Transverse colon (tissue), 4 donors: Measurements from ENCODE around the gene PANX2. TPM values are rescaled to one million over a fixed set of nuclear protein-coding genes. Genes with fewer than 3 reads are reported as not detected.
A peak's percentile ranks its signal among the peaks of the same experiment; 100 is the strongest.

Source experiments
- DNase-seq: peaks from one replicate; pipeline ENCODE4 v3.0.0-alpha.2; 2019
- H3K27ac ChIP-seq, 4 donors: fragments of 200-600 bp; sonication (generic); 2 replicates each; pipeline ENCODE4 v1.5.1; 2016 to 2018; ENCODE audit warnings: inconsistent platforms in 4 of 4
- H3K27me3 ChIP-seq: fragments of 200-600 bp; sonication (generic); 2 replicates; pipeline ENCODE4 v1.5.1; 2017; ENCODE audit warnings: inconsistent platforms
- H3K36me3 ChIP-seq, 4 donors: fragments of 200-600 bp; sonication (generic); 2 replicates each; pipeline ENCODE4 v1.5.1; 2017 to 2019; ENCODE audit warnings: inconsistent platforms in 4 of 4
- H3K4me1 ChIP-seq, 4 donors: fragments of 200-600 bp; sonication (generic); 2 replicates each; pipeline ENCODE4 v1.5.1; 2017 to 2020; ENCODE audit warnings: inconsistent platforms in 4 of 4
- H3K4me3 ChIP-seq, 4 donors: fragments of 200-600 bp; sonication (generic); 1 replicate in 1 of 4; 2 replicates in 3 of 4; pipeline versions ENCODE4 v1.5.1 to v1.6.1; 2017 to 2019; ENCODE audit warnings: inconsistent platforms in 4 of 4
- H3K9me3 ChIP-seq, 2 donors: fragments of 200-600 bp; sonication (generic); 2 replicates each; pipeline ENCODE4 v1.5.1; 2017 to 2019; ENCODE audit warnings: inconsistent platforms in 2 of 2
- CTCF ChIP-seq, 5 experiments: fragments of 200-600 bp in 3 of 5; fragments of 450-650 bp in 2 of 5; sonication (generic) in 3 of 5; IDR thresholded peaks; 1 replicate in 2 of 5; 2 replicates in 3 of 5; pipeline ENCODE4 v1.5.1; 2016 to 2017; ENCODE audit warnings: antibody characterized with exemption in 5 of 5, inconsistent platforms in 3 of 5, mild to moderate bottlenecking in 2 of 5, moderate library complexity in 1 of 5
- EP300 ChIP-seq: sonication (generic); formaldehyde crosslinking; IDR thresholded peaks from one replicate; pipeline ENCODE4 v1.6.1; 2017; ENCODE audit warnings: antibody characterized with exemption, low read depth
- POLR2A ChIP-seq: fragments of 450-650 bp; IDR thresholded peaks from one replicate; pipeline ENCODE4 v1.6.1; 2016; ENCODE audit warnings: antibody characterized with exemption, mild to moderate bottlenecking, moderate library complexity
- POLR2AphosphoS5 ChIP-seq, 3 donors: sonication (generic); formaldehyde crosslinking; IDR thresholded peaks; one replicate each; pipeline ENCODE4 v1.6.1; 2016; ENCODE audit warnings: antibody characterized with exemption in 3 of 3
- WGBS, 2 donors: methylation state at CpG; one replicate each; pipeline ENCODE4 v1.1.5; 2018; ENCODE audit warnings: low coverage in 1 of 2; 5-methylcytosine and 5-hydroxymethylcytosine counted together
- in situ Hi-C, 4 donors: fragments of 200-750 bp; cut with MboI; loops; one replicate each; pipeline versions ENCODE4 v1.15.0 to v1.15.1; 2017; ENCODE audit warnings: low sequenced_read_pairs in 3 of 4, low pct_ligation_motif_present in 1 of 4, low pct_unique_long_range_greater_than_20kb in 1 of 4
- intact Hi-C: fragments of 100-400 bp; cut with DNase I; formaldehyde crosslinking; loops from one replicate; pipeline ENCODE4 v1.15.1; 2023; ENCODE audit warnings: low total_unique reads
- total RNA-seq, 4 donors: library from RNA; depleted of rRNA; stranded (reverse); fragments of >200 nt; gene quantifications; one replicate each; pipeline ENCODE4 v1.1.0, GENCODE V29; 2016

Gene PANX2
- total RNA-seq, 4 donors from 2014 or later: 0.32 TPM; not detected in 3

- 86 to 90% methylated on average over 2 to 25 of the region's 25 CpGs for WGBS, 2 donors
- Histone ChIP-seq H3K27me3 (no peaks in the 10 kb centered on the region), H3K36me3 (no peaks in the 10 kb centered on the region), H3K4me3 (no peak overlapping the region), H3K9me3 (no peaks in the 10 kb centered on the region), H3K4me1 (no peaks in the 10 kb centered on the region), H3K27ac (no peak overlapping the region)
- intact Hi-C loops (loop anchor here (5.0 kb wide), 1 partner anchor 59 kb away; no protein-coding TSS in a partner anchor), in situ Hi-C loops (no loop called here)
- TF ChIP-seq POLR2A: no peak
- no peak for TF ChIP-seq CTCF (IDR thresholded peaks at IDR 0.05)
- TF ChIP-seq EP300: no peak
- no peak for TF ChIP-seq POLR2AphosphoS5 (IDR thresholded peaks at IDR 0.05)
- DNase-seq: no peak
Observed at GRCh38 chr22:50153056-50153755, 17.3 kb upstream of the PANX2 start.

- Histone ChIP-seq H3K4me3 (no peak overlapping the region), H3K27me3 (no peaks in the 10 kb centered on the region), H3K27ac (no peak overlapping the region), H3K4me1 (no peaks in the 10 kb centered on the region), H3K36me3 (no peaks in the 10 kb centered on the region), H3K9me3 (no peaks in the 10 kb centered on the region)
- TF ChIP-seq POLR2AphosphoS5 (IDR thresholded peaks at IDR 0.05) (no peak), EP300 (no peak), POLR2A (no peak), CTCF (IDR thresholded peaks at IDR 0.05) (no peak)
- in situ Hi-C loops: no loop called here
- intact Hi-C loops: loop anchor here (5.0 kb wide), 1 partner anchor 59 kb away; no protein-coding TSS in a partner anchor
- 83 to 86% methylated on average over 2 to 7 of the region's 7 CpGs for WGBS, 2 donors
- DNase-seq: no peak
Observed at GRCh38 chr22:50153756-50154140, 16.8 kb upstream of the PANX2 start.

DNA sequence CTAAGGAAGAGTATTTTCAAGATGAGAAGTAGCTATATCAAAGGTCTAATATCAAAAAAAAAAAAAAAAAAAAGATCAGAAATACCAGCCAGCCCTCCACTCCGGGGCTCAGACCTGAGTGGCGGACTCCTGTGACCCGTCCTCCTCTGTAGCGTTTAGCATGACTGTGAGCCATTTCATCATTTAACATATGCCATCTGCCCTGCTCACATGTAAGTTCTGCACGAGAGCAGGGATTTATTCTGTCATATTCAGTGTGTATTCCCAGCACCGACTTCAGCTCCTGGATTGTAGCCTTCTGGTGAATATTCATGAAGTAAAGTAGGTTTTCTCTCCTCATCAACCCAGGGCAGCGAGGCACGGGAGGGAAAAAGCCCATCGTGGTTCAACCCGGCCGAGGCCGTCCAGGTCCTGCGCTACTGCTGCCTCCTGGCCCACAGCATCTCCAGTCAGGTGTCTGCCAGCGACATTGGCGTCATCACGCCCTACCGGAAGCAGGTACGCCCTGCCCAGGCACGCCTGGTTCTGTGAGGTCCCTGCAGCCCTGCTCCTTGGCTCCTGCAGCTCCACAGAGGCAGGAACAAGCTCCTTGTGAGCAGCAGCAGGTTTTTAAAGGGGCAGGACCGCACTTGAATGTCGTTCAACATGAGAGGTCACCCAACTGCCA is 12.7 kb upstream of the PANX2 start:
- WGBS, 2 donors: 61 to 69% methylated on average over 8 to 21 of the region's 21 CpGs
- no peaks in the 10 kb centered on the region for H3K27me3 ChIP-seq
- H3K9me3 ChIP-seq: no peaks in the 10 kb centered on the region
- H3K36me3 ChIP-seq: no peaks in the 10 kb centered on the region
- no peak overlapping the region for H3K27ac ChIP-seq
- no peak overlapping the region for H3K4me3 ChIP-seq
- DNase-seq: peak; percentile 82
- in situ Hi-C loops: no loop called here
- intact Hi-C loops: no loop called here
- no peaks in the 10 kb centered on the region for H3K4me1 ChIP-seq
- TF ChIP-seq POLR2AphosphoS5 (IDR thresholded peaks at IDR 0.05) (peak in 1 of 3 donors; percentile 20), EP300 (no peak), POLR2A (no peak), CTCF (IDR thresholded peaks at IDR 0.05) (no peak)

- Histone ChIP-seq H3K4me3 (no peak overlapping the region), H3K27me3 (no peaks in the 10 kb centered on the region), H3K27ac (no peak overlapping the region), H3K36me3 (no peaks in the 10 kb centered on the region), H3K4me1 (no peaks in the 10 kb centered on the region), H3K9me3 (no peaks in the 10 kb centered on the region)
- TF ChIP-seq EP300 (no peak), POLR2A (no peak), CTCF (IDR thresholded peaks at IDR 0.05) (no peak), POLR2AphosphoS5 (IDR thresholded peaks at IDR 0.05) (no peak)
- 81% methylated on average over 3 to 7 of the region's 7 CpGs for WGBS, 2 donors
- intact Hi-C loops: no loop called here
- in situ Hi-C loops: no loop called here
- DNase-seq: no peak
Observed at GRCh38 chr22:50160947-50161346, 9.6 kb upstream of the PANX2 start.
